Measurements from ENCODE around the gene MACROD2.

Gene MACROD2

GRCh38 chr20:14778875-14779274, 783.6 kb downstream of the MACROD2 start:
- TF ChIP-seq, protein P1, sequence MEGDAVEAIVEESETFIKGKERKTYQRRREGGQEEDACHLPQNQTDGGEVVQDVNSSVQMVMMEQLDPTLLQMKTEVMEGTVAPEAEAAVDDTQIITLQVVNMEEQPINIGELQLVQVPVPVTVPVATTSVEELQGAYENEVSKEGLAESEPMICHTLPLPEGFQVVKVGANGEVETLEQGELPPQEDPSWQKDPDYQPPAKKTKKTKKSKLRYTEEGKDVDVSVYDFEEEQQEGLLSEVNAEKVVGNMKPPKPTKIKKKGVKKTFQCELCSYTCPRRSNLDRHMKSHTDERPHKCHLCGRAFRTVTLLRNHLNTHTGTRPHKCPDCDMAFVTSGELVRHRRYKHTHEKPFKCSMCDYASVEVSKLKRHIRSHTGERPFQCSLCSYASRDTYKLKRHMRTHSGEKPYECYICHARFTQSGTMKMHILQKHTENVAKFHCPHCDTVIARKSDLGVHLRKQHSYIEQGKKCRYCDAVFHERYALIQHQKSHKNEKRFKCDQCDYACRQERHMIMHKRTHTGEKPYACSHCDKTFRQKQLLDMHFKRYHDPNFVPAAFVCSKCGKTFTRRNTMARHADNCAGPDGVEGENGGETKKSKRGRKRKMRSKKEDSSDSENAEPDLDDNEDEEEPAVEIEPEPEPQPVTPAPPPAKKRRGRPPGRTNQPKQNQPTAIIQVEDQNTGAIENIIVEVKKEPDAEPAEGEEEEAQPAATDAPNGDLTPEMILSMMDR (IDR thresholded peaks at IDR 0.05): no peak
- TF ChIP-seq ZFX (IDR thresholded peaks at IDR 0.05; ENCODE audit: borderline replicate concordance): no peak
- H3K27ac ChIP-seq: no peak overlapping the region

DNA sequence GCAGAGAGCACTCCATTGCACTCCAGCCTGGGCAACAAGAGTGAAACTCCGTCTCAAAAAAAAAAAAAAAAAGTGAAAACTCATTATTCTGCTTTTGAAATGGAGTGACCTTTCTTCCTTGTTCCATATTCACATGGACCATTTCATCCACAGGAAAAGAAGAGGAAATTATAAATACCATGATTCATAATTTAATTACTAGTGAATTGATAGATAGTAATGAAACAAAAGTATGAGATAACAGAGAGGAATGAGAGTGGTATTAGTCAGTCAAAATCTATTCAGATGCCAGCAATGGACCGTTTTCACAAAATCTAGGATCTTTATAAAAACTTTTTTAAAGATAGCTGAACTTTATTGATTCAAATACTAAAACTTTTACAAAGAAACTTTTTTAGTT, 785.2 kb downstream of the MACROD2 start:
- TF ChIP-seq ZFX (IDR thresholded peaks at IDR 0.05; ENCODE audit: borderline replicate concordance): no peak
- TF ChIP-seq, protein P1 (IDR thresholded peaks at IDR 0.05): no peak
- H3K27ac ChIP-seq: no peak overlapping the region

DNA sequence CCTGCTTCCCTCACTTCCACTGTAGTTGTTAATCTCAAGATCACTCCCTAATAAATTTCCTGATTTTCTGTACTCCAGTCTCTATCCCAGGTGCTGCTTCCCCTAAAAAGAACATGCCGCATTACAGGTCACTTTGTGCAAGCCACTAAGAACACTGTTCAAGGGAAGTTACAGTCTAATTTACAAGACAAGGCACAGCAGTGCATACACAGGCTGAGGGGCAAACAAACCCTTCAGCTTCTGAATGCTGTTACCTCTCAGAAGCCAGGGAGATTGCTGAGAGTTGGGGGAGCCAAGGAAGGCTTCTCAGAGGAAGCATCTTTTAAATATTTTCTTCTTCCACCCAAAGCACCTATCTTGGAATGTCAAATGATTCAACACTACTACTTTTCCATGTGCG, 787.4 kb downstream of the MACROD2 start:
- TF ChIP-seq, protein P1 (IDR thresholded peaks at IDR 0.05): no peak
- no peak for TF ChIP-seq ZFX (IDR thresholded peaks at IDR 0.05; ENCODE audit: borderline replicate concordance)
- H3K27ac ChIP-seq: no peak overlapping the region

- no peak overlapping the region for H3K27ac ChIP-seq
- TF ChIP-seq ZFX (IDR thresholded peaks at IDR 0.05; ENCODE audit: borderline replicate concordance): no peak
- TF ChIP-seq, protein P1 (IDR thresholded peaks at IDR 0.05): no peak
Measured at GRCh38 chr20:14783766-14784165, 788.5 kb downstream of the MACROD2 start.

GRCh38 chr20:14785065-14785743, 789.9 kb downstream of the MACROD2 start:
- TF ChIP-seq ZFX (IDR thresholded peaks at IDR 0.05; ENCODE audit: borderline replicate concordance): no peak
- TF ChIP-seq, protein P1 (IDR thresholded peaks at IDR 0.05): no peak

GRCh38 chr20:14790190-14790589, 794.9 kb downstream of the MACROD2 start:
- no peak overlapping the region for H3K27ac ChIP-seq
- no peak for TF ChIP-seq ZFX (IDR thresholded peaks at IDR 0.05; ENCODE audit: borderline replicate concordance)
- TF ChIP-seq, protein P1 (IDR thresholded peaks at IDR 0.05): no peak

More at GRCh38 chr20:14785065-14785743, 789.9 kb downstream of the MACROD2 start:
- H3K27ac ChIP-seq: no peak overlapping the region

GRCh38 chr20:14790771-14791620, 795.7 kb downstream of the MACROD2 start:
- TF ChIP-seq, protein P1 (IDR thresholded peaks at IDR 0.05): no peak
- no peak for TF ChIP-seq ZFX (IDR thresholded peaks at IDR 0.05; ENCODE audit: borderline replicate concordance)
- no peak overlapping the region for H3K27ac ChIP-seq
